MG63 (cell line): ENCODE data around the gene CNTN2. TPM values are rescaled to one million over a fixed set of nuclear protein-coding genes. Genes with fewer than 3 reads are reported as not detected.

Experiments used
- DNase-seq: peaks from one replicate; pipeline ENCODE4 v3.0.0-alpha.2; 2020
- H3K27me3 ChIP-seq: fragments of 250-450 bp; sonication (Bioruptor Pico); 2 replicates; pipeline ENCODE4 v1.5.1; 2020; ENCODE audit warnings: mild to moderate bottlenecking, moderate library complexity
- H3K36me3 ChIP-seq: fragments of 250-450 bp; sonication (Bioruptor Pico); 2 replicates; pipeline ENCODE4 v1.5.1; 2020; ENCODE audit warnings: mild to moderate bottlenecking, moderate library complexity
- H3K4me3 ChIP-seq: fragments of 250-450 bp; sonication (Bioruptor Pico); 2 replicates; pipeline ENCODE4 v1.5.1; 2020; ENCODE audit warnings: mild to moderate bottlenecking, moderate library complexity
- H3K9me3 ChIP-seq: fragments of 250-450 bp; sonication (Bioruptor Pico); 2 replicates; pipeline ENCODE4 v1.5.1; 2020; ENCODE audit warnings: mild to moderate bottlenecking, moderate library complexity
- total RNA-seq: library from RNA; depleted of rRNA; stranded (reverse); fragments of >200 nt; shearing (Covaris generic); gene quantifications from 2 replicates; pipeline ENCODE4 v1.2.3, GENCODE V29; 2014; ENCODE audit warnings: low replicate concordance

The CNTN2 gene
- total RNA-seq, 1 experiment from 2014 or later, result not detected

GRCh38 chr1:205041998-205042910 is 758 bp upstream of the CNTN2 start:
- no peak overlapping the region for H3K4me3 ChIP-seq
- no peaks in the 10 kb centered on the region for H3K9me3 ChIP-seq
- DNase-seq, result no peak
- peaks cover 45% of the 10 kb centered on the region for H3K27me3 ChIP-seq
- no peaks in the 10 kb centered on the region for H3K36me3 ChIP-seq

- Histone ChIP-seq H3K27me3 (peaks cover 45% of the 10 kb centered on the region), H3K9me3 (no peaks in the 10 kb centered on the region), H3K4me3 (no peak overlapping the region), H3K36me3 (no peaks in the 10 kb centered on the region)
- DNase-seq, result no peak
Observed at GRCh38 chr1:205043866-205044265, 854 bp downstream of the CNTN2 start.

- DNase-seq, result no peak
- no peak overlapping the region for H3K4me3 ChIP-seq
- H3K27me3 ChIP-seq, result peaks cover 45% of the 10 kb centered on the region
Observed at GRCh38 chr1:205044741-205045140, 1.7 kb downstream of the CNTN2 start.

GRCh38 chr1:205045146-205045545 is 2.1 kb downstream of the CNTN2 start:
- Histone ChIP-seq H3K27me3 (peaks cover 45% of the 10 kb centered on the region), H3K9me3 (no peaks in the 10 kb centered on the region), H3K36me3 (no peaks in the 10 kb centered on the region), H3K4me3 (no peak overlapping the region)
- no peak for DNase-seq

More at GRCh38 chr1:205044741-205045140, 1.7 kb downstream of the CNTN2 start:
- Histone ChIP-seq H3K36me3 (no peaks in the 10 kb centered on the region), H3K9me3 (no peaks in the 10 kb centered on the region)

GRCh38 chr1:205046870-205047269 is 3.9 kb downstream of the CNTN2 start:
- DNase-seq, result no peak
- H3K4me3 ChIP-seq, result no peak overlapping the region
- H3K9me3 ChIP-seq, result no peaks in the 10 kb centered on the region
- peaks cover 45% of the 10 kb centered on the region for H3K27me3 ChIP-seq
- H3K36me3 ChIP-seq, result no peaks in the 10 kb centered on the region

- no peak for DNase-seq
Observed at GRCh38 chr1:205047764-205048231, 4.8 kb downstream of the CNTN2 start.

GRCh38 chr1:205048382-205048781 is 5.4 kb downstream of the CNTN2 start:
- H3K4me3 ChIP-seq, result no peak overlapping the region
- no peaks in the 10 kb centered on the region for H3K36me3 ChIP-seq
- H3K27me3 ChIP-seq, result peaks cover 36% of the 10 kb centered on the region
- no peaks in the 10 kb centered on the region for H3K9me3 ChIP-seq
- DNase-seq, result no peak

More at GRCh38 chr1:205047764-205048231, 4.8 kb downstream of the CNTN2 start:
- H3K27me3 ChIP-seq, result peaks cover 36% of the 10 kb centered on the region
- H3K36me3 ChIP-seq, result no peaks in the 10 kb centered on the region
- no peak overlapping the region for H3K4me3 ChIP-seq
- no peaks in the 10 kb centered on the region for H3K9me3 ChIP-seq

- no peak for DNase-seq
- Histone ChIP-seq H3K36me3 (no peaks in the 10 kb centered on the region), H3K27me3 (peaks cover 25% of the 10 kb centered on the region), H3K4me3 (no peak overlapping the region), H3K9me3 (no peaks in the 10 kb centered on the region)
Observed at GRCh38 chr1:205049479-205049878, 6.5 kb downstream of the CNTN2 start.

- Histone ChIP-seq H3K36me3 (no peaks in the 10 kb centered on the region), H3K4me3 (no peak overlapping the region), H3K9me3 (no peaks in the 10 kb centered on the region), H3K27me3 (peaks cover 2% of the 10 kb centered on the region; the same call in 1 of the 2 replicates)
- no peak for DNase-seq
Observed at GRCh38 chr1:205052690-205053089, 9.7 kb downstream of the CNTN2 start.

DNA sequence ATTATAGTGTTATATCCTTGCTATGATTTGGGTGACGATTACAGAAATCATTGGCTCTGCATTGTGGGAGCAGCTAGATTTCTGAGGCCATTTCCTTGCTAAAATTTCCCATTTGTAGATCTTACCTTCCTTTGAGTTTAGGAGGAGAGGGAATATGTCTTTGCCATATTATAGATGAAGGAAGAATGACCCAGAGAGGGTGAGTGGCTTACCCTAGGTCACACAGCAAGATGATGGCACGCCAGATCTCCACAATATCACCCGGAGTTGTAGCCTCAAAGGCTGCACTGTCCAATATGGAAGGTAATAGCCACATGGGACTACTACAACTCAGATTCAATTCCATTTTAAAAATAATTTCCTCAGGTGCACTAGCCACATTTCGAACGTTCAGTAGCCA is 10.3 kb downstream of the CNTN2 start:
- no peak for DNase-seq
- no peak overlapping the region for H3K4me3 ChIP-seq
- no peaks in the 10 kb centered on the region for H3K9me3 ChIP-seq
- peaks cover 2% of the 10 kb centered on the region; the same call in 1 of the 2 replicates for H3K27me3 ChIP-seq
- H3K36me3 ChIP-seq, result no peaks in the 10 kb centered on the region

GRCh38 chr1:205054013-205054412 is 11.0 kb downstream of the CNTN2 start:
- Histone ChIP-seq H3K4me3 (no peak overlapping the region), H3K9me3 (no peaks in the 10 kb centered on the region), H3K36me3 (no peaks in the 10 kb centered on the region), H3K27me3 (peaks cover 2% of the 10 kb centered on the region; the same call in 1 of the 2 replicates)
- no peak for DNase-seq

DNA sequence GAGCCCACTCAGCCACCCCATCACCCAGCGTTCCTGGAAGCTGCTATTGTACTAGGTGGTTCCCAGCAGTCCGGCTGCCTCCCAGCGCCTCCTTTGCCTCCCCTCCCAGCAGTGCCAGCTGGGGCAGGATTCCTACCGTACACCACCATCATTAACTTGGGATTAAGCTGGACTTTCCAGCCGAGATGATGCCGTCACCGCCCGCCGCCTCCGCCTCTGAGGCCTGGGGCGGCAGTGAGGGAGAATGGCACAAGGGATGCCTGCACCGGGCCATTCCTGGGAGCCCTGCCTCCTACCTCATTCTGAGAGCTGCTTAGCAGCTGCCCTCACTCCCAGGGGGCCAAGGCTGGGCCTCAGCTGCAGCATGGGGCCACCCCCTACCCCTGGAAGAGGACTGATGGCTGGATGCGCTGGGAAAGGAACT is 13.2 kb downstream of the CNTN2 start:
- H3K4me3 ChIP-seq, result no peak overlapping the region
- H3K36me3 ChIP-seq, result no peaks in the 10 kb centered on the region
- H3K27me3 ChIP-seq, result peaks cover 2% of the 10 kb centered on the region; the same call in 1 of the 2 replicates
- no peaks in the 10 kb centered on the region for H3K9me3 ChIP-seq
- DNase-seq, result no peak

DNA sequence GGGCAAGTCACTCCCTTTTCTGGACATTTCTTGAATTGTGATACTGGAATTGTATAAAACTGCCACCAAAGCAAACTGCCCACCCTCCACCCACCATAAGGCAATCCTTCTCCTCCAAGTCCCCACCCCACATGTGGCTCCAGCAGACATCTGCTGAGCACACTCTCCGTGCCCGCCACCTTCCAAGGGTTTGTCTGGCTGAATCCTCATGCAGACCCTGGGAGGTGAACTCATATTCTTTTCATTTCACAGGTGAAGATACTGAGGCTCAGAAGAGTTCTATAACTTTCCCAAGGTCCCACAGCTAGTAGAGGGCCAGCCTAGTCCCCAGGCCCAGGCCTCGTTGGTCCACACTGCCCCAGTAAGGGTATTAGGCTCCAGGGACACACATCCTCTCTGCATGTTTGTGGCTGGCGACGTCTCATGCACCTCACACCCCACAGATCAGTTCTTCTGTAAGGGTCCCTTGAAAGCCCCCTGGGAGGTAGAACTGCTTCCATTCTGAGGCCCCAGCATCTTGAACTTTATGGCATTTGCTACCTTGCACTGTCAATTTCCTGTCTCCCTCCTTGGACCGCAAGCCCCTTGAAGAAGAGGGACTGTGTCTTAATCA is 14.1 kb downstream of the CNTN2 start:
- Histone ChIP-seq H3K4me3 (no peak overlapping the region), H3K27me3 (peaks cover 2% of the 10 kb centered on the region; the same call in 1 of the 2 replicates), H3K9me3 (no peaks in the 10 kb centered on the region), H3K36me3 (no peaks in the 10 kb centered on the region)
- DNase-seq, result no peak

DNA sequence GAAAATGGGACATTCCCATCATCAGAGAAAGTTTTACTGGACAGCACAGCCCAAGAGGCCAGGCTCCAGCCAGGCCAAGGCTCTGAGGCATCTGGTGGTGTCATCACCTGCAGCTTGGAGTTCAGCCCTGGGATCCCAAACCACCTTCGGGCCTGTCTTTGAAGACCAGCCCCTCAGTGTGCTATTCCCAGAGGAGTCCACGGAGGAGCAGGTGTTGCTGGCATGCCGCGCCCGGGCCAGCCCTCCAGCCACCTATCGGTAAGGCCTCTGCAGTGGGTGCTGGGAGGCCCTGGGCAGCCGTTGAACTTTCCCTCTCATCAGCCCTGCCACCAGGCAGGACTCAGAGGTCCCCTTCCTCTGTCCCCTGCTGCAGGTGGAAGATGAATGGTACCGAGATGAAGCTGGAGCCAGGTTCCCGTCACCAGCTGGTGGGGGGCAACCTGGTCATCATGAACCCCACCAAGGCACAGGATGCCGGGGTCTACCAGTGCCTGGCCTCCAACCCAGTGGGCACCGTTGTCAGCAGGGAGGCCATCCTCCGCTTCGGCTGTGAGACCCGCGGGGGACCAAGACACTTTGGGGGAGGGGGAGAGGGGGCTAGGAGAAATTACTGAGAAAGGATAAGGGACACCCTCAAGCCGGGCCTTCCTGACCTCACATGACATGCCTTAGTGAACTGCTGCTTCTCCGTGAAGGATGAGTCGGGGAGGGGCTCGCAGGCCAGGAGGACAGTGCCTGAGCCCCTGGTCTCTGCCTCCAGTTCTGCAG is 15.0 kb downstream of the CNTN2 start:
- DNase-seq, result no peak
- Histone ChIP-seq H3K36me3 (no peaks in the 10 kb centered on the region), H3K4me3 (no peak overlapping the region), H3K27me3 (peaks cover 2% of the 10 kb centered on the region; the same call in 1 of the 2 replicates), H3K9me3 (no peaks in the 10 kb centered on the region)

DNA sequence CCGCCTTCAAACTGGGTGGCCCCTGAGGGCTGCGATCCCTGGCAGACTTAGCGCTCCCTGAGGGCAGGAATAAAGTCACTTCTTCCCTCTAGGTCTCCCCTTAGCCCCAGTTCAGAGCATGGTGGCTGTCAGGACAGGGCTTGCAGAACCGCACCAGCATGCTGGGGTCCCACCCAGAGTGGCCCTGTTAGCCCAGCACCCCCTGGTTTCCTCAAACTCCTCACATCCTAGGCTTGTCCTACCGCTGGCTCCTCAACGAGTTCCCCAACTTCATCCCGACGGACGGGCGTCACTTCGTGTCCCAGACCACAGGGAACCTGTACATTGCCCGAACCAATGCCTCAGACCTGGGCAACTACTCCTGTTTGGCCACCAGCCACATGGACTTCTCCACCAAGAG is 15.8 kb downstream of the CNTN2 start:
- no peaks in the 10 kb centered on the region for H3K36me3 ChIP-seq
- DNase-seq, result no peak
- H3K4me3 ChIP-seq, result no peak overlapping the region
- no peaks in the 10 kb centered on the region for H3K9me3 ChIP-seq
- H3K27me3 ChIP-seq, result no peaks in the 10 kb centered on the region; the same call in 1 of the 2 replicates

DNA sequence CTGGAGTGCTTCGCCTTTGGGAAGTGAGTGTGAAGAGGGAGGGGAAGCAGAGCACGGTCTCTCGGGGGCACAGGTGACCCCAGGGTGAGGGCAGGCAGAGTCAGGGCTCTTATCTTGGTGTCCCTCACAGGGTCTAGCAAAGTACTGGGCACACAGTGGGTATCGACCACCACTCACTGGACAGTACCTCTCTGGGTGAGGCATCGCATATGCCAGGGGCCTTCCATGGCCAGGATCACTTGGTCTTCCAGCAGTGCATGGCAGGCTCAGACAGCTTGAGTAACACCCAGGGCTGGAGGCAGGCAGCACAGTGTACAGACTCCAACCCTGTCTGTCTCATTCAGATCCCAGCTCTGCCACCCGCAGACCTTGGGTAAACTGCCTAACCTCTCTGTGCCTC is 16.6 kb downstream of the CNTN2 start:
- H3K4me3 ChIP-seq, result no peak overlapping the region

DNA sequence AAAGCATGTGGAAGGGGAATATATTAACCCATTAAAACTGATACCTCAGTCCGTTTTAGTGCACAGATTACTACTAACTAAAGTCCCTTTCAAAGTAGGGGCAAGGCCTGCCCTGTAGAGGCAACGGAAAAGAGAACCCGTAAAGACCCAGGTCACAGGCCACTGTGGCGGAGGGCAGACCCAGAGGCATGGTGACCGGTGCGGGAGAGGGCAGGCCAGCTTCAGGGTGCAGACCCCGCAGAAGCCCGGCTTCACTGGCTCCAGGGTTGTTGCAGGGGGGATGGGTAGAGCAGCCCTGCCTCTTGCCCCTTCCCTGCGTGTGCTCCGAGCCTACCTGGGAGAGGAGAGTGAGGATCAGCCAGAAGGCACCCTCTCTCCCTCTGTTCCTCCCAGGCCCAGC is 17.7 kb downstream of the CNTN2 start:
- H3K9me3 ChIP-seq, result no peaks in the 10 kb centered on the region
- DNase-seq, result no peak
- no peaks in the 10 kb centered on the region for H3K36me3 ChIP-seq
- no peaks in the 10 kb centered on the region for H3K27me3 ChIP-seq
- H3K4me3 ChIP-seq, result no peak overlapping the region

More for the DNA sequence above, 16.6 kb downstream of the CNTN2 start:
- Histone ChIP-seq H3K36me3 (no peaks in the 10 kb centered on the region), H3K27me3 (no peaks in the 10 kb centered on the region; the same call in 1 of the 2 replicates), H3K9me3 (no peaks in the 10 kb centered on the region)
- DNase-seq, result no peak
